Endometrial microvascular endothelial cells (primary cell): ENCODE measurements around the gene HOXA3. TPM values are rescaled to one million over a fixed set of nuclear protein-coding genes. Genes with fewer than 3 reads are reported as not detected.

ENCODE experiments used
- in situ Hi-C: cut with HindIII; loops from 2 replicates; pipeline ENCODE4 v1.10.0; 2017; ENCODE audit warnings: low sequenced_read_pairs, low pct_unique_long_range_greater_than_20kb; ENCODE audit errors: inconsistent ontology term
- total RNA-seq: library from RNA; depleted of rRNA; stranded (reverse); fragments of >200 nt; gene quantifications from one replicate; pipeline ENCODE4 v1.2.3, GENCODE V29; 2015; ENCODE audit errors: inconsistent ontology term

Gene HOXA3
- total RNA-seq, 1 donor from 2014 or later: 6.6 TPM

DNA sequence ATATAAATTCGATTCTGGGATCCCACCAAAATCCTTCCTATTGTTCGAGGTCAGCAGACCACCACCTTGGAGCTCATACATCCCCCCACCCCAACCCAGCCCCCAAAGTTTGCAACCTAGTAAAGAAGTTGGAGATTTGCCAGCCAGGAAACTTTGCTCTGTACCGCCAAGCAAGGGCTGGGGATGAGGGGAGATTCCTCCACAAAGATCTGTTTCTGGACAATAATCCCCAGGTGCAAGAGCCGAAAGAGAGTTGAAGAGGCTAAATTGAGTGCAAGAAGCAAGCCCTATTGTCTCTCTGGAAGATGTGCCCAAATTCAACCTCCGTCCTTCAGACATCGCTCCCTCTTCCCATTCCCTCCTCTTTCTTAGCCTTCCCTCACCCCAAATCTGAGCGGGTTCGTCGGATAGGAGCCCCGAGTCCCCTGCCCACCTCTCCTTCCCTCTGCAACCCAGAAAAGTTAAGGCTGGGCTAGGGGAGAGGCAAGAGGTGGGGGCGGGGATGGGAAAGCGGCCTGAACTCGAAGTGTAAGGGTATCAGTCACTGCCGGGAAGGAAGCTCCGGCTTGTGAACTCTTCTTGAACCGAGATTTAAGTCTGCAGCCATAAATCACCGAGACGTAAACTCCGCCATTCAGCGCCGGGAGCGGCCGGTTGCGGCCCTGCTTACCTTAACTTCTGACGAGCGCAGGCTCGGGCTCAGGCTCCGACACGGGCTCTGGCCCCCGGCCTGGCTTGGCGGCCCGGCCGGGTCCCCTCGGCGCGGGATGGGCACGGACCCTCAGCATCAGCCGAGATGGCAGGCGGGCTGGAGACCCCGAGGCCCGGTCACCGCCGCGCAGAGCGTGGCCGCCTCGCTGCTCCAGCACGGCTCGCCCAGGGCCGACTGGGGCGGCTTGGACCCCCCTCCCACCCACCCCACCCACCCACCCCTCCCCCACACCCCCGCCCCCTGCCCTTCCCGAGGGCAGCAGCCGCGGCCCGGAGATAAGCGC is 39.1 kb downstream of the HOXA3 start:
- in situ Hi-C loops: no loop called here

DNA sequence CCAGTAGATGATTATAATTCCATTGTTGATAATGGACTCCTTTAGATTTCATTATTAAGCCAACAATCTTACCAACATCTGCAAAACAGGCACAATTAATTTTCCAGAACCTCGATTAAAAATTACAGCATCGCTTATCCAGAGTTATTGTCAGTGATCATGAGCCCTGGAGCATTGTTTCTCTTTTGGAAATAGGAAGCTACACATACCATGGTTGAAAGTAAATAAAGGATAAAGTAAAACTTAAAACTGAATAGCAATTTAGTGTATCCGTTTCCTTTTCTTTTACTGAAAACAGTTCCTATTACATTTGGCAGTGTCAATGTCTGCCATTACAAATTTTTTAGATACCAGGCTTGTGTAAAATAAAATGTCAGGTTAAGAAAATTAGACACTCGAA is 40.0 kb downstream of the HOXA3 start:
- in situ Hi-C loops: no loop called here

DNA sequence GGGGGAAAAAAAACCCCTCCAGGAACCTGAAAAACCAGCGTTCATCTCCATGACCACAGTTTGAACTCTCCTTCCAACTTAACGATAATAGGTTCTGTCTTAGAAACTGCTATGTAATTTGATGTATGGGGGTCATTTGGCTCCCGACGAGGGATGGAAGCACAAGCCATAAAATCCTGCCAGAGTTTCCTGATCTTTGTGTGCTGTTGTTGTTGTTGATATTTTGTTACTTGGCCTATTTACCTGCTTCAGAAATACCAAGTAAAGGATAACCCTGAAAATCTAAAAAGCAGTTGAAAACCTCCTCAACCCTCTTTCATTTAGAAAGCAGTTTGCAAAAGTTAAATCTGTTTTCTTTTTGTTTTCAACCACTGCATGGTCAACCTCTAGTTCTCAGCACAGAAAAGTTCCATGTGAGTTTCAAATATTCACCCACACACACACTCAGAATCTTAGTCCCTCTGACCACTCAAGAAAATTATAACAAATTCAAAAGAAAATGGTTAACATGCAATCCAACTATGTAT is 40.6 kb downstream of the HOXA3 start:
- in situ Hi-C loops: no loop called here

DNA sequence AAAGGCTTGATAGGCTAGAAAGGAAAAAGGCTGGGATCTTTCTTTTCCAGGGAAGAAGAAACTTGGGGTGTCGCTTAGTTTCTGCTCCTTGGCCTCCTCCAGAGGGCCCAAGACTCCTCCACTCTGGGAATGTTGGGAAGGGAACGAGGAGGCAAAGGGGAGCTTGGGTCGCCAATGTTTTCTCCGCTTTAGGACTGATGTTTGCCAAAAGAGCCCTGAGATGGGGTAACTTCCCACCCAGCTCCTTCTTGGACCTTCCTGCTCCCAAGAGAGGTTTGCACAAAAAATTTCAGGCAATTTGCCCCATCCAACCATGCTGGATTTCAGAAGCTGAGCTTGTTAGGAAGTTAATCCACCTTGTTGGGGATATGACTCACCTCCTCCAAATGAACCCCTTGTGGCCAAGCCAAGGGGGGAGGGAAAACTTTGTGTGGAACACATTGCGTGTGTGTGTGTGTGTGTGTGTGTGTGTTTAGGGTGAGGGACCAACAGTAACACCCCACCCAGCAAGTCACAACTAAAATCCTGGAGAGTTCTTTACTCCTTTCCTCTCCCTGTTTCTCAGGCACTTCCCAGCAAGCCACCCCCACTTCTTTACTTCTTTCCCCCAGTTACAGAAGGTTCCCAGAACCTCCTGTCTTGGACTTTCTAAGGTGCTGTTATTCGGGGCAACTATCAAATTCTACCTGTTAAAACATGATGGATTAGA is 41.2 kb downstream of the HOXA3 start:
- in situ Hi-C loops: no loop called here

DNA sequence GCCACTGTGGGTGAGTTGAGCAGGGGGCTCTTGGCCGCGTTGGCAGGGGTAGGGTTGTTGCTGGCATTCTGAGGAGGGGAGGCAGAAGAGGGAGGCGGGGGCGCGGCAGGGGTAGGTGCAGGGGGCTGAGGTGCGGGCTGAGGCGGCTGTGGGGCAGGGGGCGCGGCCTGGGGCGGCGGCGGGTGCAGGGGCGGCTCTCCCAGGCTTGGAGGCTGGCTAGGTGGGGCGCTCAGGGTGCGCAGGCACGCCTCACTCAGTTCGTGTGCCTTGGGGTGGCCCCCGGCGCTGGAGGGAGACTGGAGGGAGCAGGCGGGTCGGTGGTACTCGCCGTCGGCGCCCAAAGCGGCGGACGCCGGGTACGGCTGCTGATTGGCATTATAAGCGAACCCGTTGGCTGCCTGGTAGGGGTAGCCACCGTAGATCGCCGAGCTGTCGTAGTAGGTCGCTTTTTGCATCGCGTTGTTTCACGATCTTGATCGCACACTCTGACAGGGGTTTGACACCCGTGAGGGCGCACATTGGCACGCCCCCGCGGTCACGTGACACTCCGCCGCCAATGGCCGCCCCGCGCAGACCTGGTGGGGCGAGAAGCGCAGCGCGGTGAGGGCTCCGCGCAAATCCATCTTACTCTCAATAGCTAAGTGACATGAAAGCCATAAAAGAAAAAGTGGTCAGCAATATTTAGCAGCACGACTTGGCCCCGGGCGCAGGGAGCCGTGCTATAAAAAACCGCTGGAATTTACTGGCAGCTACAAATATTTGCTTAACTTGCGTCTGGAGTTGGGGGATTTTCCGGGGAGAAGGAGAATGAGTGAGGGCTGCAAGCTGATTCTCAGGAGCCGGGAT is 42.0 kb downstream of the HOXA3 start:
- in situ Hi-C loops: no loop called here

DNA sequence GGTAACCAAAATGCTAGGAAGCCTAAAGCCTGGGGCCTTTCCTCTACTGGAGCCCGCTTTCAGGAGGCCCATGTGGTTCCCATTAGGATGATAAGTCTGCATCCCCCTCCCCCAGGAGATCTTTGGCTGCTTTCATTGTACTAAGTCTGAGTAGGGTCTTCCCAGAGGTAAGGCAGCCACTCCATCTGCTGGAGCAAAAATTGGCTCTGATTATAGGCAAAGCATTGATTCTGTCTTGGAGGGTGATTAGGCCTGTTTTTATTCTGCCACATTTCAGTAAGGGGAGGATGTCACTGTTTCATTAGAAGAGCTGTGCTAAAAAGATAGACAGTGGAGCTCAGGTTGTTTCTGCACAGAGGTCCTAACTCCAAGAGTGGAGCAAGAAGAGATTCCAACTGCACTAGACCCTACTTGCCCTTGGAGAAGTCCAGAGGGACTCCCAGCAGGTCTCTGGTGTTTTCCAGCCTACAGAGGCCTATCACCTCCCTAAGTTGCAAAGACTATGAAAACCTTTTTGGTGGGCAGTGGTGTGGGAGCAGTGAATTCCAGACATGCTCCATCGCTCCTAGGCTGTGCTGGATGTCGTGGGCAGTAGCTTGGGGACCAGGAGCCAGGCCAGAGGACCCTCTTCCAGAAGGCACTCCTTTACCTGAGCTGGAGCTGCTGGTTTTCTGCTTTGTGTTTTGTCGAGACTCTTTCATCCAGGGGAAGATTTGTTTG is 42.8 kb downstream of the HOXA3 start:
- in situ Hi-C loops: no loop called here

DNA sequence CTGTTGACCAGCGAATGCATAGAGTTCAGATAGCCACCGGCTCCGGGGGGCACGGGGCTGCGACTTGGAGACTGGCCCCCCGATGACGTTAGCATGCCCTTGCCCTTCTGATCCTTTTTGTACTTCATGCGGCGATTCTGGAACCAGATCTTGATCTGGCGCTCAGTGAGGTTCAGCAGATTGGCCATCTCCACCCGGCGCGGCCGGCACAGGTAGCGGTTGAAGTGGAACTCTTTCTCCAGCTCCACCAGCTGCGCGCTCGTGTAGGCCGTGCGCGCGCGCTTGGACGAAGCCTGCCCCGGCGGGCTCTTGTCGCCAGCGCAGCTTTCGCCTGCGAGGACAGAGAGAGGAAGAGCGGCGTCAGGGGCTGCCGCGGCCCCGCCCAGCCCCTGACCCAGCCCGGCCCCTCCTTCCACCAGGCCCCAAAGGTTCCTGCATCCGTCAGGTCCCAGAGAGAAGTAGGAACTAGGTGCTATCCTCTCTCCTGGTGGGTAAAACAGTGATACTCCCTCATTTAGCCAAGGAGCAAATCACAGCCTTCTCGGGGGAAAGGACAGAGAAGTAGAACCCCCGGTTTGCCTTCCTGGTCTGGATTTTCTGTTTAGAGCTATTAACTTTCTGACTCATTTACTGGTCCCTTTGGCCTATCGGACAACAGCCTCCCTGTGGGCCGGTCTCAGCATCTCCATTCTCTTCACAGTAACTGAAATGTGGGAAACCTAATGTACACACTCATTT is 43.8 kb downstream of the HOXA3 start:
- in situ Hi-C loops: no loop called here

DNA sequence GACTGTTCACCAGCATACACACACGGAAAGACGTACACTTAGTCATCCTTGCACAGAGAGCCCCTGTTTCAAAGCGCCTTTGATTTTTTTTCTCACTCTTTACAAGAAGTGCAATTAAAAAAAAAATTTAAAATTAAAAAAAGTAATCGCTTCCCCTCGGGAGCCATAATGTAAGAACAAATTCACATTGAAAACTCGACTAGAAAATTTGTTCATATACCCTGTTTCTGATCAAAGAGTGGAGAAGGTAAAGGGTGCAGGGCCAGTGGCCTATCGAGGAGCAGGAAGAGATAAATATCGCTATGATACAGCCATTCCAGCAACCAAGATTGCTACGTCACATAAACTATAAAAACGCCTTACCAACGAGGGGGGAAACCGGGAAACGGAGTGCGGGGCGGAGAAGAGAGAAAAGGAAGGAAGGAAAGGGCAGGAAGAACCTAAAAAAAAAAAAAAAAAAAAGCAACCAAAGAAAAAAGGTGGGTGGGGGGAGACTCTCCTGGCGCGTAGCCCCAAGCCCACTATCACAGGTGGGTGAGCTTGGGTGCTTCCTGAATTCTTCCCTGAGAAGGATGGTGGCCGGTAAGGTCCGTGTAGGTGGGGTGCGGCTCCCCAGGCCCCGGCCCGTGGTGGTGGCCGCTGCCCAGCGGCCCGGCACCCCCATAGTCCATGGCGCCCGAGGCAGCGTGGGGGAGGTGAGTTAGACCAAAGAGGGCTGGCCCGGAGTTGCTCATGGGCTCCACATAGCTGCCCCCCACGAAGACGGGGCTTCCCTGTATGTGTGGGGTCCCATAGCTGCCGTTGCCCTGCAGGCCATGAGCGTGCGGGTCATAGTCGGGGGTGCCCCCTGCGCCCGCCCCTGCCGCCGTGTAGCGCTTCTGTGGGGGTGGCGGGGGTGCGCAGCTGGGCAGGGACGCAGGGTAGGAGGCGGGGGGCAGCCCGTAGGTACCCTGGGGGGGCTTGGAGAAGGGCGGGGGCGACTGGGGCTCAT is 44.7 kb downstream of the HOXA3 start:
- in situ Hi-C loops: no loop called here

DNA sequence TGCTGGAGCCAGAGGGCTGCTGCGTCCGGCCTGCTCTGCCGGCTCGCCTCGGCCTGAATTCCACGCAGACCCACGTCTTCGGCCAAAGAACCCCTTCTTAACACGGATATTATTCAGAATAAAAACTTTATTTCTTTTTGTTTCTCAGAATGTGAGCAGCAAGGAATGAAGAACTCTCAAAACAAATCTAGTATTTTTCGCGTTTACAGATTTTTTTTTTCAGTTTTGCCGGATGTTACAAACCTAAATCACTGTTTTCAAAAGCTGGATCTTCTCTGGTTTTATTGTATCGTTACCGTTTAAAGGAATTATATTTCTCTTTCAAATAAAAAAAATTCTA is 45.5 kb downstream of the HOXA3 start:
- in situ Hi-C loops: no loop called here

DNA sequence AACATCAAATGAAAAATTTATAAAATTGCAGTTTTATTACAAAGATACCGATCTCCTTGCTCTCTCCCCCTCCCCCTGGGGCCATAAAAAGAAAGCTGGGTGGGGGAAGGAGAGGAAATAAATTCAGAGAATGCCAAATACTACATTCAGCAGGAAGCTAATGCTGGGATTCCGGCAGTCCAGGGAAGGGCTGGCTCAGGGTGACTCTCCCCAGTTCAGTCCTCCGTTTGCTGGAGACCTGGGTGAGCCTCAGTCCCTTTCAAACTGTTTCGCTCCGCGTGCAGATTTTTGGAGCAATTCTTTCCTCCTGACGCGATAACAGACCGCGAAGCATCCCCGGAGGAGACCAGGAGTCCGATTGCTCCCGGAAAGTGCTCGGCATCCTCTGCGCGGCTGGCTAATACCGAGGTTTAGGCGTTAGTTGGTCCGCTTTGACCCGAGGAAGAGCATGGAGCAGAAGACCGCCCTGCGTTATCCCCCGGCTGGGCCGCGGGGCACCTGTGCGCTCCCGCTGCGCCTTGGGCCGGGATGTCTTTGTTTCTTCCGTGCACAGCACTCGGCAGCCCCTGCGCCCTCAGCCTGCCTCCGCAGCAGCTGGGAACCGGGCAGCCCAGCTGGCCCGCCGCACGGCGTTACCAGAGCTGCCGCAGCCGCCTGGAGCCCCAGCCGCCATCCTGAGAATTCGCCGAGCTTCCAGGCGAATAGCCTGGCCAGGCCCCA is 46.0 kb downstream of the HOXA3 start:
- in situ Hi-C loops: no loop called here

DNA sequence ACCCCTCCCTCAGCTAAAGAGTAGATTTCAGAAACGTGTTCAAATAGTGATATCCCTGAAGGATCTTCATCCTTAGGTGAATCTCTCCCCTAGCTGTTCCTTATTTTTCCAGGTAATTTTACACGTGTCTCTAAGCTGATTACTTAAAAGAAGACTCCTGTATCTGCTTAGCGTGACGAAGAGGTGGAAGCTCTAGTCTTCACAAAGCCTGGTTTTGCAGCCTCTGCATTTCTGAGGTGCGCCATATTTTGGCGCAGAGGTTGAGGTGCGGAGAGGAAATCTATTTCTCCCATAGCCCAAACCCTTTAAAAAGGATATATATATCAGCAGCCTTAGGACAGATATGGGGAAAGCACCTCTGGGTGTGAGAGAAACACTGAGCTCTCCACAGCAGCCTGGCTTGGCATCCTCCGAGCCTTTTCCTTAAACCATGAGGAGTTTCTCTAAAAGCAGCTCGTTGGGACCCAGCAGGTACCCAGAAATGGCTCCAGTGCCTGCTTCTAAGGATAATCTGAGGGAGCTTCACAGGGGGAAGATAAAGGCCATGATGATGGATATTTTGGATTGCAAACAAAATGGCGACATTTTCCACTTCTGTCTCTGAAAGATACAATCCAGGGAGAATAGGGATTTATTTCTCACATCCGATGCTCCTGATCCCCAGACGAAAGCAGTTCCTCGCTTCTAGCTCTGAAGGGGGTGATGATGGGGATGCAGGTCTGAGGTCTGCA is 46.9 kb downstream of the HOXA3 start:
- in situ Hi-C loops: no loop called here

DNA sequence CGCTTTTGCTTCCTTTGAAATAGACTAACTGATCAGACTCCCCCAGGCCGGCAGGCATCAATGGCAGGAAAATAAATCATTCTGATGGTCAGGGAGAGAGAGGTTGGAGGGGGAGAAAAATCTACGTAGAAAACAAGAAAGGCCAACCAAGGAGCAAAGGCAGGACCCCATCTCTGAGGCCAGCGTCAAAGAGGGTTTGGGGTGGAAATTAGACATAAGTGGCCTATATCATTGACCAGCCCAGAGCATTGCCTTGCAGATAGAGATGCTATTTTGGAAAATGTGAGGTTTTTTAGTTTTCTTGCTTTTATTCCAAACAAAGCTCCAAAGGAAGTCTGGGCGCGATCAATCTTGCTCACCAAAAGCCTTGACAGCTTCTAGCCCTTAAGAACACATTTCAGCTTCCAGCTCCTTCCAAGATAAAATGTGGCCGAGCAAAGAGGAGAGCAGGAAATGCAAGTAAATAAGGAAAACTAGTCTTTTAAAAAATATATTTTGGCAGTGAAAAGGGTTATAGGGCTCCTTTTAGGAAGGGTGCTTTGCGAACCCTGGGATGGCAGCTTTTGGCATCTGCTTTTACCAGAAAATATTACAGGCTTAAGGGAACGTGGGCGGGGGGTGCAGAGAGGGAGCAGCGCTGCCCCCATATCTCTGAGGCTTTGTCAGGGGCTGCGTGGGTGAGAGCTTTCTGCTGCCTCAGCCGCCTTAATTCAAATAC is 47.9 kb downstream of the HOXA3 start:
- in situ Hi-C loops: no loop called here

DNA sequence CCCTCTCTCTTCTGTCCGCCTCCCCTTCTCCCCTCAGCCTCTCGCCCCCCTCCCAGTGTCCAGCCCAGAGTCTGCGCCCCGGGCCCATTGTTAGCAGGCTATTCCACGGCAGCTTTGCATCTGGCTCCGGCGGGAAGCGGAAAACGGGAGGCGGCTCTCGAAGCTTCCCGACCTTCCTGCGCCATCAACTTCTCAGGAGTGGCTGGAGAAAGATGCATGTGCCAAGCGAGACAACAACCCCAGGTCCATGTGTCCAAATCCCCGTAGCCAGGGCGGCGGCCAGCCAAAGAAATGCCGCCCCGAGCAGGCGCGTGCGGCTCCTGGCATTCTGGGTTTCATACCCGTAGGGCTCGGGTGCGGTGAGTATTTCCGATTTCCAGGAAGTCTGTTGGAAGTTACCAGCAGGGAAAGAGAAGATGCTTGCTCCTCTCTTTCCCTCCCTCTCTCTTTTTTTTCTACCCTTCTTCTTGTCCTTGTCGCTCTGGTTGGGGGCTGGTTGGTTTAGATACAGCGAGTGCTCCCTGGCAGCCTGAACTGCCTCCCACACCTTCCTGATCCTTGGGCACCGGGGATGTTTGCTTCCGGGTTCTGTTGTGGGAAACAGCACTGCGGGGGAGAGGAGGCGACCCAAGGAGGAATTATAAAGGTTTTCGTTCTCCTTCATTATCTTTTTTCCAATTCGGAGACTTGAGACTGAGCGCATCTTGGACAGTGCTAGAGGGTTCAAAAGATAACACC is 48.7 kb downstream of the HOXA3 start:
- in situ Hi-C loops: no loop called here
